ENCODE results near the gene HCRTR1.
A peak's percentile ranks its signal among the peaks of the same experiment; 100 is the strongest.

The HCRTR1 gene

DNA sequence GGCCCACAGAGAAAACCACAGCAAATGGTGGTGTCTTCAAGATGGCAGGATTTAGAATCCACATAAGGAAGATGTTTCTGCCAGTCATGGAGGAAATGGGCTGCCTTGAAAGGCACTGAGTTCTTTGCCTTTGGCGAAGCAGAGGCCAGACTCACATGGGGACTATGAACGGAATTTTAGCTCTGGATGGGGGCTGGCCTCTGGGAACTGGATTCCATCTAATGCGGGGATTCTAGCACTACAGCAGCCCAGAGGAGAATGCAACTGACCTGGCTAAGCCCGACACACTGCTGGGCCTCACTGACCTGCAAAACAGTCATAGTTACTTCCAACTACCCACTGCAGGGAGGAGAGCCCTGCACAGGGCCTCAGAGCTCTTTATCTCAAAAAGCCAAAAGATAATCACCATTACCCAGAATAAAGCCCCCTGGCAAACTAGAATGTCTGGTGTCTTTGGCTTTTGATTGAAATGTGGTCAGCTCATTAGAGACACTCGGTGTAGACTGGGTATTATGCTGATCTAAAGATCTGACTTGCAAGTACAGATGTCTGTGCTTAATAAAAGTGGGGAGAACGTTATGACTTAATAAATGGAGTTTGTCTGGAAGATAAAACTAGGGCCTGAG lies 11.6 kb downstream of the HCRTR1 start:
- no peaks in the 10 kb centered on the region for H3K36me3 ChIP-seq (ENCODE audit: control insufficient read depth, insufficient read depth, low read length)
- no peaks in the 10 kb centered on the region for H3K4me1 ChIP-seq
- H3K27ac ChIP-seq: no peak overlapping the region

GRCh38 chr1:31632649-31633048 lies 15.2 kb downstream of the HCRTR1 start:
- no peaks in the 10 kb centered on the region for H3K79me2 ChIP-seq
- H2AFZ ChIP-seq: no peak overlapping the region
- H3K9me3 ChIP-seq (ENCODE audit: control insufficient read depth, low read length): no peaks in the 10 kb centered on the region
- no peaks in the 10 kb centered on the region for H3K36me3 ChIP-seq (ENCODE audit: control insufficient read depth, insufficient read depth, low read length)
- H3K4me1 ChIP-seq: no peaks in the 10 kb centered on the region
- H3K27ac ChIP-seq: no peak overlapping the region
- no peak overlapping the region for H3K4me2 ChIP-seq (ENCODE audit: low read length)
- no peak overlapping the region for H3K4me3 ChIP-seq (ENCODE audit: low read depth, low read length)
- no peaks in the 10 kb centered on the region for H3K27me3 ChIP-seq (ENCODE audit: control insufficient read depth, insufficient read depth, low read length)
- TF ChIP-seq CTCF (IDR thresholded peaks at IDR 0.05): no peak
- no peak overlapping the region for H3K9ac ChIP-seq

More for the DNA sequence above, 11.6 kb downstream of the HCRTR1 start:
- Histone ChIP-seq H3K4me2 (ENCODE audit: low read length) (no peak overlapping the region), H3K79me2 (no peaks in the 10 kb centered on the region), H2AFZ (no peak overlapping the region), H3K27me3 (ENCODE audit: control insufficient read depth, insufficient read depth, low read length) (no peaks in the 10 kb centered on the region), H3K9ac (no peak overlapping the region), H3K4me3 (ENCODE audit: low read depth, low read length) (no peak overlapping the region), H3K9me3 (ENCODE audit: control insufficient read depth, low read length) (no peaks in the 10 kb centered on the region)
- TF ChIP-seq CTCF (IDR thresholded peaks at IDR 0.05): no peak

DNA sequence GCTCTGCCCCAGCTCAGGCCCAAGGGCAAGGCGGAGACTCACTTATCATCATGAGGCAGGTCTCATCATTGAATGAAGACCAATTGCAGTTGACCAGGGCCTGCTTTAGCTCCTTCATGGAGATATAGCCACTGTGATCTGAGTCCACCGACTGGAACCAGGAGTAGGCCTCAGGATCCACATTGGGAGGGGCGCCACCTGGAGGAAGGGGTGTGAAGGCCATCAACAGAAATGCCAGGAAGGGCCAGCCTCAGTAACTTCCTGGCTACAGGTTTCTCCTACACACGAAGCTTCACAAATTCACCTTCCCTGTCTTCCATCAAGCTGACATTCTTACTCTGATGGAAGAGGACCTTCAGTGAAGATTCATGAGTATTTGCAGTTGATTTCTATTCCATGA lies 15.6 kb downstream of the HCRTR1 start:
- H2AFZ ChIP-seq: no peak overlapping the region
- no peak overlapping the region for H3K9ac ChIP-seq
- no peaks in the 10 kb centered on the region for H3K36me3 ChIP-seq (ENCODE audit: control insufficient read depth, insufficient read depth, low read length)
- H3K27ac ChIP-seq: no peak overlapping the region
- peak; percentile 18 for TF ChIP-seq CTCF (IDR thresholded peaks at IDR 0.05)
- H3K27me3 ChIP-seq (ENCODE audit: control insufficient read depth, insufficient read depth, low read length): no peaks in the 10 kb centered on the region
- no peaks in the 10 kb centered on the region for H3K4me1 ChIP-seq
- H3K4me2 ChIP-seq (ENCODE audit: low read length): no peak overlapping the region
- no peak overlapping the region for H3K4me3 ChIP-seq (ENCODE audit: low read depth, low read length)
- no peaks in the 10 kb centered on the region for H3K79me2 ChIP-seq
- H3K9me3 ChIP-seq (ENCODE audit: control insufficient read depth, low read length): no peaks in the 10 kb centered on the region

GRCh38 chr1:31637915-31638673 lies 20.6 kb downstream of the HCRTR1 start:
- no peak overlapping the region for H3K27ac ChIP-seq

More at GRCh38 chr1:31637915-31638673, 20.6 kb downstream of the HCRTR1 start:
- no peak overlapping the region for H3K4me2 ChIP-seq (ENCODE audit: low read length)
- H3K9me3 ChIP-seq (ENCODE audit: control insufficient read depth, low read length): no peaks in the 10 kb centered on the region
- H2AFZ ChIP-seq: no peak overlapping the region
- no peaks in the 10 kb centered on the region for H3K4me1 ChIP-seq
- no peaks in the 10 kb centered on the region for H3K27me3 ChIP-seq (ENCODE audit: control insufficient read depth, insufficient read depth, low read length)
- H3K4me3 ChIP-seq (ENCODE audit: low read depth, low read length): no peak overlapping the region
- no peaks in the 10 kb centered on the region for H3K36me3 ChIP-seq (ENCODE audit: control insufficient read depth, insufficient read depth, low read length)
- H3K9ac ChIP-seq: no peak overlapping the region
- H3K79me2 ChIP-seq: peaks cover 19% of the 10 kb centered on the region
- TF ChIP-seq CTCF (IDR thresholded peaks at IDR 0.05): no peak

All from parathyroid adenoma (tissue), 2 donors.